AG04449 (cell line): Measurements from ENCODE around the gene CHKB.

Experiments used
- CTCF ChIA-PET: fragments of 350-600 bp; formaldehyde crosslinking; extraction: SDS; loops from one replicate; lab custom pipeline; 2021; ENCODE audit warnings: antibody characterized with exemption; lab: Yijun Ruan, JAX
- POLR2A ChIA-PET: fragments of 400-600, 350-600 bp; formaldehyde crosslinking; extraction: SDS; loops from one replicate; lab custom pipeline; 2020; ENCODE audit warnings: antibody characterized with exemption, inconsistent platforms; lab: Yijun Ruan, JAX
- DNase-seq: peaks from one replicate; pipeline ENCODE4 v3.0.0-alpha.2; 2010; ENCODE audit warnings: low read depth, low spot score
- H3K4me3 ChIP-seq: 2 replicates; pipeline ENCODE4 v1.5.1; 2011; ENCODE audit warnings: low read depth, mild to moderate bottlenecking, control low read depth, low read length
- TF ChIP-seq, protein P1 (sequence below): IDR thresholded peaks from one replicate; pipeline ENCODE4 v1.5.1; 2011; ENCODE audit warnings: mild to moderate bottlenecking, moderate library complexity, low read length, control low read depth, inconsistent platforms; ENCODE audit not compliant: insufficient read depth; ENCODE audit errors: missing control alignments

The CHKB gene

GRCh38 chr22:50529897-50530579 is 52.6 kb downstream of the CHKB start, which contains the start of gene TYMP:
TYMP (minus strand) TSS chr22:50530012; CDS start chr22:50529709, 303 bp downstream.
- CTCF ChIA-PET: interaction anchor here (2.7 to 3.3 kb wide), 2 partner anchors 10 to 91 kb away, joined by 9 to 20 read pairs; no protein-coding TSS in a partner anchor
- DNase-seq: no peak
- TF ChIP-seq, protein P1, sequence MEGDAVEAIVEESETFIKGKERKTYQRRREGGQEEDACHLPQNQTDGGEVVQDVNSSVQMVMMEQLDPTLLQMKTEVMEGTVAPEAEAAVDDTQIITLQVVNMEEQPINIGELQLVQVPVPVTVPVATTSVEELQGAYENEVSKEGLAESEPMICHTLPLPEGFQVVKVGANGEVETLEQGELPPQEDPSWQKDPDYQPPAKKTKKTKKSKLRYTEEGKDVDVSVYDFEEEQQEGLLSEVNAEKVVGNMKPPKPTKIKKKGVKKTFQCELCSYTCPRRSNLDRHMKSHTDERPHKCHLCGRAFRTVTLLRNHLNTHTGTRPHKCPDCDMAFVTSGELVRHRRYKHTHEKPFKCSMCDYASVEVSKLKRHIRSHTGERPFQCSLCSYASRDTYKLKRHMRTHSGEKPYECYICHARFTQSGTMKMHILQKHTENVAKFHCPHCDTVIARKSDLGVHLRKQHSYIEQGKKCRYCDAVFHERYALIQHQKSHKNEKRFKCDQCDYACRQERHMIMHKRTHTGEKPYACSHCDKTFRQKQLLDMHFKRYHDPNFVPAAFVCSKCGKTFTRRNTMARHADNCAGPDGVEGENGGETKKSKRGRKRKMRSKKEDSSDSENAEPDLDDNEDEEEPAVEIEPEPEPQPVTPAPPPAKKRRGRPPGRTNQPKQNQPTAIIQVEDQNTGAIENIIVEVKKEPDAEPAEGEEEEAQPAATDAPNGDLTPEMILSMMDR: no peak
- POLR2A ChIA-PET: interaction anchor here (1.0 to 1.4 kb wide), 2 partner anchors 10 to 35 kb away, joined by 3 read pairs; no protein-coding TSS in a partner anchor
- peak within 1 kb of the TSS; percentile 46 for H3K4me3 ChIP-seq

DNA sequence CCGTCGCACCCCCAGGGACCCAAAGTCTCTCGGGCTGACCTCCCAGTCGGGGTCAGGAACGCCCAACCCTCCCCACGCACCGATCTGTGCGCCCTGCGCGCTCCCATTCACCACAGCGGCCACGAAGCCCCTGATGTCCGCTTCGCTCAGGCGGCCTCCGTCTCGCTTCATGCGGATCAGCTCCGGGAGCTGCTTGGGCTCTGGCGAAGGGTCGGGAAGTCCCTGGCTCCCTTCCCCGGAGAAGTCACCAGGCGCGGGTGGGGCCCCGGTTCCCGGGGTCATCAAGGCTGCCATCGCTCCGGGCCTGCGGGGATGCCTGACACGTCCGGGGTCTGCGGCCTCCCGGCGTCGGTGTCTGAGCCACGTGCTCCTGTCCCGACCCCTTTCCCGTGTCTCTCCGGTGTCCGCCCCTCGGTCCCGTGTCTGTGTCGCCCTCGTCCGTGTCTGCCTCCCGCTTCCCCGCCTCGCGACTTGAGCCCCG is 53.2 kb downstream of the CHKB start:
- peak overlapping the region; percentile 42 for H3K4me3 ChIP-seq
- CTCF ChIA-PET: interaction anchor here (2.7 to 3.3 kb wide), 2 partner anchors 10 to 91 kb away, joined by 9 to 20 read pairs; no protein-coding TSS in a partner anchor
- POLR2A ChIA-PET: interaction anchor here (1.0 to 1.4 kb wide), 2 partner anchors 10 to 35 kb away, joined by 3 read pairs; no protein-coding TSS in a partner anchor
- TF ChIP-seq, protein P1: no peak
- DNase-seq: no peak
